ENCODE measurements around the gene EVA1A.
"Not testable (repeated sequence)": the region's sequence is repeated elsewhere in the genome, so short reads cannot be mapped to it uniquely, and the experiment has no call there.

The EVA1A gene

GRCh38 chr2:75516378-75517360, 44.1 kb downstream of the EVA1A start:
- DNase-seq: no peak

- no peak for DNase-seq
Observed at GRCh38 chr2:75515584-75516368, 45.0 kb downstream of the EVA1A start.

GRCh38 chr2:75513616-75514170, 47.0 kb downstream of the EVA1A start:
- DNase-seq: no peak

- DNase-seq: no peak
Observed at GRCh38 chr2:75512455-75513212, 48.1 kb downstream of the EVA1A start.

GRCh38 chr2:75506101-75506697, 54.5 kb downstream of the EVA1A start:
- DNase-seq: no peak

- DNase-seq: no peak
Observed at GRCh38 chr2:75505012-75505411, 55.7 kb downstream of the EVA1A start.

GRCh38 chr2:75503048-75503607, 57.6 kb downstream of the EVA1A start:
- DNase-seq: no peak

- no peak for DNase-seq
Observed at GRCh38 chr2:75500633-75501032, 60.1 kb downstream of the EVA1A start.

GRCh38 chr2:75499534-75499933, 61.2 kb downstream of the EVA1A start:
- DNase-seq: no peak

- no peak for DNase-seq
Observed at GRCh38 chr2:75498907-75499306, 61.8 kb downstream of the EVA1A start.

GRCh38 chr2:75497256-75497655, 63.5 kb downstream of the EVA1A start:
- DNase-seq: no peak

- no peak for DNase-seq
Observed at GRCh38 chr2:75495862-75496261, 64.9 kb downstream of the EVA1A start.

GRCh38 chr2:75494137-75494769, 66.5 kb downstream of the EVA1A start:
- no peak for DNase-seq

- DNase-seq: no peak
Observed at GRCh38 chr2:75493230-75493629, 67.5 kb downstream of the EVA1A start.

GRCh38 chr2:75491129-75491753, 69.5 kb downstream of the EVA1A start:
- DNase-seq: no peak

- DNase-seq: no peak
Observed at GRCh38 chr2:75489721-75490120, 71.0 kb downstream of the EVA1A start.

- DNase-seq: no peak
Observed at GRCh38 chr2:75488157-75488556, 72.6 kb downstream of the EVA1A start.

GRCh38 chr2:75486735-75487134, 74.0 kb downstream of the EVA1A start:
- DNase-seq: not testable (repeated sequence)

GRCh38 chr2:75484840-75485239, 75.9 kb downstream of the EVA1A start:
- no peak for DNase-seq

GRCh38 chr2:75483878-75484277, 76.9 kb downstream of the EVA1A start:
- DNase-seq: no peak

- DNase-seq: no peak
Observed at GRCh38 chr2:75482398-75482797, 78.3 kb downstream of the EVA1A start.

Data from activated CD4-positive, alpha-beta T cell treated with anti-CD3 and anti-CD28 coated beads, Interleukin-10, Interleukin-2, amounts not matched to agents 100 ng/mL and 50 ng/mL, durations not matched to agents 16 hours and 8 hours (primary cell).